Ovary (tissue), 3 donors: ENCODE measurements around the gene IMP3.
"Not testable (repeated sequence)": the region's sequence is repeated elsewhere in the genome, so short reads cannot be mapped to it uniquely, and the experiment has no call there.

Source experiments
- EP300 ChIP-seq: sonication (generic); formaldehyde crosslinking; IDR thresholded peaks from one replicate; pipeline ENCODE4 v1.6.1; 2017; ENCODE audit warnings: antibody characterized with exemption
- POLR2A ChIP-seq: fragments of 450-650 bp; IDR thresholded peaks from one replicate; pipeline ENCODE4 v1.6.1; 2017; ENCODE audit warnings: antibody characterized with exemption, mild to moderate bottlenecking, moderate library complexity
- TF ChIP-seq, protein P1 (sequence below), 3 donors: fragments of 450-650 bp in 2 of 3; fragments of 200-600 bp in 1 of 3; IDR thresholded peaks; one replicate each; pipeline versions ENCODE4 v1.5.1 to v1.8.0; 2016 to 2022; ENCODE audit warnings: antibody characterized with exemption in 3 of 3, mild to moderate bottlenecking in 1 of 3
- donor health status: DM: no; HTN: no; CAD: no.

DNA sequence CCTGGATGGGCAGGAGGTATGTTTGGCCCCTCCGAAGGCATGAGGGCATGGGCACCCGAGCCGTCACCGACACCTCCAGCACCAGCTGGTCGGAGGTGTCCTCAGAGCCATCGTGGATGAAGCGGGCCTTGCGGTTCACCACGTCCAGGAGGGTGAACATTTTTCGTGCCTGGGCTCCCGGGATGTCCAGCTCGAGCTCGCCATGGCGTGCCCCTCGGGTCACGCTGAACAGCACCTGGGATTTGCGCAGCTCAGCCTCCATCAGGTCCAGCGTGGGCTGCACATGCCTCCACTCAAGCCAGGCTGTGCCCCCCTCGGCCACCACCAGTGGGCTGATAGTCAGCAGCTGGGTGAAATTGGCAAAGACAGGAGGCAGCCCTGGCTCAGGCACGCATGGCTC is 49.4 kb upstream of the IMP3 start:
- not testable (repeated sequence) for TF ChIP-seq POLR2A, EP300
- TF ChIP-seq, protein P1, sequence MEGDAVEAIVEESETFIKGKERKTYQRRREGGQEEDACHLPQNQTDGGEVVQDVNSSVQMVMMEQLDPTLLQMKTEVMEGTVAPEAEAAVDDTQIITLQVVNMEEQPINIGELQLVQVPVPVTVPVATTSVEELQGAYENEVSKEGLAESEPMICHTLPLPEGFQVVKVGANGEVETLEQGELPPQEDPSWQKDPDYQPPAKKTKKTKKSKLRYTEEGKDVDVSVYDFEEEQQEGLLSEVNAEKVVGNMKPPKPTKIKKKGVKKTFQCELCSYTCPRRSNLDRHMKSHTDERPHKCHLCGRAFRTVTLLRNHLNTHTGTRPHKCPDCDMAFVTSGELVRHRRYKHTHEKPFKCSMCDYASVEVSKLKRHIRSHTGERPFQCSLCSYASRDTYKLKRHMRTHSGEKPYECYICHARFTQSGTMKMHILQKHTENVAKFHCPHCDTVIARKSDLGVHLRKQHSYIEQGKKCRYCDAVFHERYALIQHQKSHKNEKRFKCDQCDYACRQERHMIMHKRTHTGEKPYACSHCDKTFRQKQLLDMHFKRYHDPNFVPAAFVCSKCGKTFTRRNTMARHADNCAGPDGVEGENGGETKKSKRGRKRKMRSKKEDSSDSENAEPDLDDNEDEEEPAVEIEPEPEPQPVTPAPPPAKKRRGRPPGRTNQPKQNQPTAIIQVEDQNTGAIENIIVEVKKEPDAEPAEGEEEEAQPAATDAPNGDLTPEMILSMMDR (IDR thresholded peaks at IDR 0.05), result not testable (repeated sequence)
